ENCODE results near the gene PARN. TPM values are rescaled to one million over a fixed set of nuclear protein-coding genes. Genes with fewer than 3 reads are reported as not detected.

PARN gene
- total and polyA plus RNA-seq, 2 of the 8 experiments (the other 6 are each of a cell fraction or from before 2014, with no cell fraction given): 24.5 to 44.6 TPM

DNA sequence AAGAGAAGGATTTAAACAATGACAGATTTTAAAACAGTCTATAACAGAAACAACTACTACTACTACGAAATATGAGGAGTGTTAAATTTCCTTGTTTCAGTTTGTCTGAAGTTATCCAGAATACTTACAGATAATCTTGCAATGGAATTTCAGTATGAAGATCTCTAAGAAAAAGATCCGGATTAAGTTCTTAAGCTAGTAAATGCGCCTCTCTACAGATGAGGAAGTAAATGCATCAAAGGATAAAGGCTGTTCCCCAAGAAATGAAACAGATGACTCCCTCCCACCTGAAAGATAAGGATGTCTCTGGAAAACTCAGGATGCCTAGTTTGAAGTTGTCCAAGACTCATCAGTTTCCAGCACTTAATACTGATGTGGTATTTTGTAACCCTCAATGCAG is 105.1 kb downstream of the PARN start (continued):
- TF ChIP-seq SP1 (IDR thresholded peaks at IDR 0.05; ENCODE audit: low read depth, low read length) (no peak), RXRA (IDR thresholded peaks at IDR 0.05; ENCODE audit: insufficient read depth, low read depth, low read length) (no peak), SRF (IDR thresholded peaks at IDR 0.05; ENCODE audit: low read depth, low read length) (no peak)
